ENCODE measurements around the gene RNF138. TPM values are rescaled to one million over a fixed set of nuclear protein-coding genes. Genes with fewer than 3 reads are reported as not detected.

Gene RNF138
- polyA plus RNA-seq, 1 donor (not counting 4 experiments of a cell fraction or from before 2014, with no cell fraction given), result 18.0 TPM

DNA sequence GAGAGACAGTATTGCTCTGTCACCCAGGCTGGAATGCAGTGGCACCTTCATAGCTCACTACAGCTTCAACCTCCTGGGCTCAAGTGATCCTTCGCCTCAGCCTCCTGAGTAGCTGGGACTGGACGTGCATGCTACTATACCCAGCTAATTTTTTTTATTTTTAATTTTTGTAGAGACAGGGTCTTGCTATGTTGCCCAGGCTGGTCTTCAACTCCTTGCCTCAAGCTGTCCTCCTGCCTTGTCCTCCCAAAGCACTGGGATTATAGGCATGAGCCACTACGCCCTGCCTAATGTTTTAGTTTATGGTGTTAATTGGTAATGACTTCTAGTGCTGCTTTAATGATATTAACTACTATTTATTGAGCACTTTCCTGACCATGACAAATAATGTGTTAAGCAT, 18.3 kb downstream of the RNF138 start:
- Histone ChIP-seq H3K9me3 (ENCODE audit: control insufficient read depth, low read depth, low read length) (no peaks in the 10 kb centered on the region), H4K20me1 (ENCODE audit: control insufficient read depth, extremely low read depth, insufficient read depth, low read length) (no peaks in the 10 kb centered on the region), H3K27ac (ENCODE audit: control insufficient read depth, insufficient read depth, low read length) (no peak overlapping the region), H3K9ac (ENCODE audit: control insufficient read depth, extremely low read depth, insufficient read depth, low read length) (no peak overlapping the region), H3K79me2 (ENCODE audit: control insufficient read depth, insufficient read depth, low read length) (peaks cover 77% of the 10 kb centered on the region), H3K9me1 (ENCODE audit: control insufficient read depth, extremely low read depth, insufficient read depth, low read length) (no peaks in the 10 kb centered on the region), H3K4me3 (ENCODE audit: control insufficient read depth in 2 of 3, extremely low read depth in 1 of 3, insufficient read depth in 2 of 3, low read depth in 1 of 3, low read length in 3 of 3) (no peak overlapping the region), H3K4me1 (ENCODE audit: control insufficient read depth, extremely low read depth, insufficient read depth, low read length) (no peaks in the 10 kb centered on the region), H3K4me2 (ENCODE audit: control insufficient read depth, extremely low read depth, insufficient read depth, low read depth, low read length) (no peak overlapping the region), H3K36me3 (ENCODE audit: control insufficient read depth in 2 of 2, extremely low read depth in 1 of 2, insufficient read depth in 2 of 2, low read length in 2 of 2) (peaks cover 0 to 14% of the 10 kb centered on the region in 2 experiments), H2AFZ (ENCODE audit: control insufficient read depth, low read length) (no peak overlapping the region), H3K27me3 (ENCODE audit: control insufficient read depth, extremely low read depth, insufficient read depth, low read length) (no peaks in the 10 kb centered on the region)
- no peak for DNase-seq (ENCODE audit: low read depth, low spot score)
- no peak for TF ChIP-seq EZH2 (IDR thresholded peaks at IDR 0.05; ENCODE audit: low read length)
- TF ChIP-seq, protein P1, sequence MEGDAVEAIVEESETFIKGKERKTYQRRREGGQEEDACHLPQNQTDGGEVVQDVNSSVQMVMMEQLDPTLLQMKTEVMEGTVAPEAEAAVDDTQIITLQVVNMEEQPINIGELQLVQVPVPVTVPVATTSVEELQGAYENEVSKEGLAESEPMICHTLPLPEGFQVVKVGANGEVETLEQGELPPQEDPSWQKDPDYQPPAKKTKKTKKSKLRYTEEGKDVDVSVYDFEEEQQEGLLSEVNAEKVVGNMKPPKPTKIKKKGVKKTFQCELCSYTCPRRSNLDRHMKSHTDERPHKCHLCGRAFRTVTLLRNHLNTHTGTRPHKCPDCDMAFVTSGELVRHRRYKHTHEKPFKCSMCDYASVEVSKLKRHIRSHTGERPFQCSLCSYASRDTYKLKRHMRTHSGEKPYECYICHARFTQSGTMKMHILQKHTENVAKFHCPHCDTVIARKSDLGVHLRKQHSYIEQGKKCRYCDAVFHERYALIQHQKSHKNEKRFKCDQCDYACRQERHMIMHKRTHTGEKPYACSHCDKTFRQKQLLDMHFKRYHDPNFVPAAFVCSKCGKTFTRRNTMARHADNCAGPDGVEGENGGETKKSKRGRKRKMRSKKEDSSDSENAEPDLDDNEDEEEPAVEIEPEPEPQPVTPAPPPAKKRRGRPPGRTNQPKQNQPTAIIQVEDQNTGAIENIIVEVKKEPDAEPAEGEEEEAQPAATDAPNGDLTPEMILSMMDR (optimal IDR thresholded peaks at IDR 0.05 in 1 of 3, IDR thresholded peaks at IDR 0.05 in 1 of 3, conservative IDR thresholded peaks at IDR 0.05 in 1 of 3; ENCODE audit: extremely low read depth in 1 of 3, insufficient read depth in 2 of 3, low read length in 3 of 3), result no peak
- dilution Hi-C loops (cut with MboI; ENCODE audit: extremely low pct_ligation_motif_present, low sequenced_read_pairs), result no loop called here
- no peak for FAIRE-seq

DNA sequence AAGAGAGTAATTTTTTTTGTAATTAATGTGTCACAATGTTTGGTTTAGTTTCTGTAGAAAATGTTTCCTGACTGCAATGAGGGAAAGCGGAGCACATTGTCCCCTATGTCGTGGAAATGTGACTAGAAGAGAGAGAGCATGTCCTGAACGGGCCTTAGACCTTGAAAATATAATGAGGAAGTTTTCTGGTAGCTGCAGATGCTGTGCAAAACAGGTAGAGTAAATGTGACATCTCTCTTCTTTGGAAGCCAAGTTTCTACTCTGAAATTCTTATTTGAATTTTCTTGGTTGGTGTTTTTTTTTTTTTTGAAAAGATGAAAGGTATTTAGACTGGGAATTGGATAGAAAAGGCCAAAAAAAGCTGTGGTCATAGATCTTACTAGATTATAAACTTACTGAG, 20.0 kb downstream of the RNF138 start:
- DNase-seq (ENCODE audit: low read depth, low spot score), result no peak

More for the DNA sequence above, 20.0 kb downstream of the RNF138 start:
- H3K4me3 ChIP-seq (ENCODE audit: control insufficient read depth in 2 of 3, extremely low read depth in 1 of 3, insufficient read depth in 2 of 3, low read depth in 1 of 3, low read length in 3 of 3), result no peak overlapping the region
- H3K79me2 ChIP-seq (ENCODE audit: control insufficient read depth, insufficient read depth, low read length), result peaks cover 73% of the 10 kb centered on the region
- dilution Hi-C loops (cut with MboI; ENCODE audit: extremely low pct_ligation_motif_present, low sequenced_read_pairs), result no loop called here
- no peak overlapping the region for H2AFZ ChIP-seq (ENCODE audit: control insufficient read depth, low read length)
- no peaks in the 10 kb centered on the region for H3K4me1 ChIP-seq (ENCODE audit: control insufficient read depth, extremely low read depth, insufficient read depth, low read length)
- peaks cover 2 to 14% of the 10 kb centered on the region in 2 experiments for H3K36me3 ChIP-seq (ENCODE audit: control insufficient read depth in 2 of 2, extremely low read depth in 1 of 2, insufficient read depth in 2 of 2, low read length in 2 of 2)
- FAIRE-seq, result no peak
- H3K9me1 ChIP-seq (ENCODE audit: control insufficient read depth, extremely low read depth, insufficient read depth, low read length), result no peaks in the 10 kb centered on the region
- no peaks in the 10 kb centered on the region for H3K27me3 ChIP-seq (ENCODE audit: control insufficient read depth, extremely low read depth, insufficient read depth, low read length)
- no peaks in the 10 kb centered on the region for H3K9me3 ChIP-seq (ENCODE audit: control insufficient read depth, low read depth, low read length)
- no peak overlapping the region for H3K27ac ChIP-seq (ENCODE audit: control insufficient read depth, insufficient read depth, low read length)
- no peaks in the 10 kb centered on the region for H4K20me1 ChIP-seq (ENCODE audit: control insufficient read depth, extremely low read depth, insufficient read depth, low read length)
- TF ChIP-seq, protein P1 (optimal IDR thresholded peaks at IDR 0.05 in 1 of 3, IDR thresholded peaks at IDR 0.05 in 1 of 3, conservative IDR thresholded peaks at IDR 0.05 in 1 of 3; ENCODE audit: extremely low read depth in 1 of 3, insufficient read depth in 2 of 3, low read length in 3 of 3), result no peak
- TF ChIP-seq EZH2 (IDR thresholded peaks at IDR 0.05; ENCODE audit: low read length), result no peak
- H3K4me2 ChIP-seq (ENCODE audit: control insufficient read depth, extremely low read depth, insufficient read depth, low read depth, low read length), result no peak overlapping the region
- no peak overlapping the region for H3K9ac ChIP-seq (ENCODE audit: control insufficient read depth, extremely low read depth, insufficient read depth, low read length)
